Small intestine (tissue), 7 donors: Measurements from ENCODE around the gene GLT8D2. TPM values are rescaled to one million over a fixed set of nuclear protein-coding genes. Genes with fewer than 3 reads are reported as not detected.
"Not testable (repeated sequence)": the region's sequence is repeated elsewhere in the genome, so short reads cannot be mapped to it uniquely, and the experiment has no call there.

Experiments
- DNase-seq, 2 donors: peaks; one replicate each; pipeline versions ENCODE4 v3.0.0 to v3.0.0-alpha.2; 2013
- FAIRE-seq: peaks from 2 replicates; lab custom pipeline; 2012; peaks lifted over from hg19 to GRCh38; lab: Jason Lieb, UNC
- H3K27ac ChIP-seq, 3 donors: one replicate each; pipeline ENCODE4 v1.5.1; 2013; ENCODE audit warnings: low read length in 2 of 3, mild to moderate bottlenecking in 2 of 3, control low read depth in 1 of 3, inconsistent platforms in 1 of 3, low read depth in 1 of 3, moderate library complexity in 1 of 3
- H3K27me3 ChIP-seq, 3 donors: one replicate each; pipeline ENCODE4 v1.6.1; 2013; ENCODE audit warnings: low read length in 3 of 3, inconsistent platforms in 1 of 3; ENCODE audit not compliant: control insufficient read depth in 3 of 3, insufficient read depth in 3 of 3
- H3K36me3 ChIP-seq, 3 donors: one replicate each; pipeline ENCODE4 v1.6.1; 2013; ENCODE audit warnings: low read length in 3 of 3, inconsistent platforms in 1 of 3, low read depth in 1 of 3, mild to moderate bottlenecking in 1 of 3, moderate library complexity in 1 of 3; ENCODE audit not compliant: control insufficient read depth in 3 of 3, insufficient read depth in 2 of 3
- H3K4me1 ChIP-seq, 3 donors: one replicate each; pipeline ENCODE4 v1.6.1; 2013; ENCODE audit warnings: low read length in 2 of 3, inconsistent platforms in 1 of 3, low read depth in 1 of 3, mild to moderate bottlenecking in 1 of 3, moderate library complexity in 1 of 3; ENCODE audit not compliant: control insufficient read depth in 3 of 3, insufficient read depth in 2 of 3
- H3K4me3 ChIP-seq, 3 donors: one replicate each; pipeline ENCODE4 v1.5.1; 2013; ENCODE audit warnings: low read length in 3 of 3, control low read depth in 1 of 3, inconsistent platforms in 1 of 3, low read depth in 1 of 3, mild to moderate bottlenecking in 1 of 3, moderate library complexity in 1 of 3
- H3K9me3 ChIP-seq, 2 donors: one replicate each; pipeline ENCODE4 v1.6.1; 2013; ENCODE audit warnings: low read depth in 1 of 2, low read length in 1 of 2; ENCODE audit not compliant: control insufficient read depth in 2 of 2, insufficient read depth in 1 of 2
- WGBS, 3 donors: extraction: QIAGEN DNeasy Blood & Tissue Kit; methylation state at CpG; one replicate each; pipeline ENCODE4 v1.1.7; 2013; 5-methylcytosine and 5-hydroxymethylcytosine counted together
- polyA plus RNA-seq, 4 donors: library from polyadenylated mRNA; stranded (reverse) in 3 of 4; unstranded in 1 of 4; fragments of 200-250 nt in 3 of 4; fragments of 120-200 nt in 1 of 4; gene quantifications; one replicate each; pipeline versions ENCODE4 v1.2.1 to v1.2.3, GENCODE V29; 2013
- donor health status: healthy with polysubstance abuse.
- donor health status: control.
- donor health status: control.
- donor health status: Bipolar disorder and iron deficiency.
- donor health status: healthy.

Gene GLT8D2
- polyA plus RNA-seq, 4 donors = 0.54 to 10.9 (median 5.2) TPM; not detected in 1

- DNase-seq (no peak), FAIRE-seq (no peak)
- Histone ChIP-seq H3K4me3 (no peak overlapping the region), H3K36me3 (no peaks in the 10 kb centered on the region), H3K4me1 (no peaks in the 10 kb centered on the region), H3K27me3 (peaks cover 0 to 6% (median 2%) of the 10 kb centered on the region in 3 donors), H3K9me3 (peaks cover 0 to 4% of the 10 kb centered on the region in 2 donors), H3K27ac (no peak overlapping the region)
- 55 to 57% (median 56%) methylated on average over 5 of the region's 5 CpGs for WGBS, 3 donors
These were observed 23.0 kb downstream of the GLT8D2 start for GRCh38 chr12:104026841-104027599.

- Histone ChIP-seq H3K27ac (no peak overlapping the region), H3K36me3 (no peaks in the 10 kb centered on the region), H3K4me3 (no peak overlapping the region), H3K9me3 (peaks cover 0 to 4% of the 10 kb centered on the region in 2 donors), H3K27me3 (peaks cover 0 to 6% (median 2%) of the 10 kb centered on the region in 3 donors), H3K4me1 (no peaks in the 10 kb centered on the region)
- FAIRE-seq = no peak
- WGBS, 3 donors = 90 to 95% (median 92%) methylated on average over 2 of the region's 2 CpGs
- no peak for DNase-seq
These were observed 24.2 kb downstream of the GLT8D2 start for GRCh38 chr12:104025771-104026170.

- no peaks in the 10 kb centered on the region for H3K4me1 ChIP-seq
- H3K9me3 ChIP-seq = peaks cover 0 to 4% of the 10 kb centered on the region in 2 donors
- no peak overlapping the region for H3K4me3 ChIP-seq
- no peak overlapping the region for H3K27ac ChIP-seq
- H3K36me3 ChIP-seq = no peaks in the 10 kb centered on the region
- DNase-seq = no peak
- WGBS, 3 donors = 88 to 93% (median 91%) methylated on average over 6 of the region's 6 CpGs
- no peak for FAIRE-seq
- H3K27me3 ChIP-seq = peaks cover 0 to 6% (median 2%) of the 10 kb centered on the region in 3 donors
These were observed 25.6 kb downstream of the GLT8D2 start for GRCh38 chr12:104024348-104024747.

GRCh38 chr12:104023710-104024109 is 26.3 kb downstream of the GLT8D2 start:
- WGBS, 3 donors = 45 to 70% (median 65%) methylated on average over 2 of the region's 2 CpGs
- H3K9me3 ChIP-seq = peaks cover 0 to 4% of the 10 kb centered on the region in 2 donors
- FAIRE-seq = no peak
- no peaks in the 10 kb centered on the region for H3K36me3 ChIP-seq
- H3K4me3 ChIP-seq = no peak overlapping the region
- no peaks in the 10 kb centered on the region for H3K4me1 ChIP-seq
- no peak overlapping the region for H3K27ac ChIP-seq
- H3K27me3 ChIP-seq = peaks cover 0 to 6% (median 2%) of the 10 kb centered on the region in 3 donors
- no peak for DNase-seq

GRCh38 chr12:104022786-104023185 is 27.2 kb downstream of the GLT8D2 start:
- Histone ChIP-seq H3K4me3 (no peak overlapping the region), H3K27me3 (peaks cover 0 to 6% (median 2%) of the 10 kb centered on the region in 3 donors), H3K27ac (no peak overlapping the region), H3K9me3 (peaks cover 0 to 4% of the 10 kb centered on the region in 2 donors), H3K4me1 (no peaks in the 10 kb centered on the region), H3K36me3 (no peaks in the 10 kb centered on the region)
- DNase-seq (no peak), FAIRE-seq (no peak)
- 65 to 77% (median 72%) methylated on average over 3 of the region's 3 CpGs for WGBS, 3 donors

GRCh38 chr12:104021862-104022261 is 28.1 kb downstream of the GLT8D2 start:
- FAIRE-seq, DNase-seq, H3K4me3 ChIP-seq, H3K27ac ChIP-seq, H3K27me3 ChIP-seq, H3K4me1 ChIP-seq, H3K9me3 ChIP-seq, H3K36me3 ChIP-seq: not testable (repeated sequence)
- 82 to 92% (median 84%) methylated on average over 1 of the region's 1 CpG for WGBS, 3 donors

- H3K36me3 ChIP-seq = no peaks in the 10 kb centered on the region
- no peak for FAIRE-seq
- H3K4me3 ChIP-seq = no peak overlapping the region
- H3K4me1 ChIP-seq = no peaks in the 10 kb centered on the region
- peaks cover 0 to 3% of the 10 kb centered on the region in 2 donors for H3K9me3 ChIP-seq
- 71 to 73% (median 72%) methylated on average over 4 of the region's 4 CpGs for WGBS, 3 donors
- no peak for DNase-seq
- no peak overlapping the region for H3K27ac ChIP-seq
- no peaks in the 10 kb centered on the region for H3K27me3 ChIP-seq
These were observed 37.7 kb downstream of the GLT8D2 start for GRCh38 chr12:104012331-104012730.

GRCh38 chr12:104011253-104011652 is 38.7 kb downstream of the GLT8D2 start:
- FAIRE-seq (no peak), DNase-seq (no peak)
- Histone ChIP-seq H3K27me3 (no peaks in the 10 kb centered on the region), H3K4me1 (no peaks in the 10 kb centered on the region), H3K4me3 (no peak overlapping the region), H3K27ac (no peak overlapping the region), H3K9me3 (peaks cover 0 to 3% of the 10 kb centered on the region in 2 donors), H3K36me3 (no peaks in the 10 kb centered on the region)
- WGBS, 3 donors = 72 to 76% (median 75%) methylated on average over 6 of the region's 6 CpGs
